Islet precursor cell (in vitro differentiated cells): ENCODE data around the gene PKM.
"Not testable (repeated sequence)": the region's sequence is repeated elsewhere in the genome, so short reads cannot be mapped to it uniquely, and the experiment has no call there.

Experiments used
- DNase-seq: peaks from one replicate; pipeline ENCODE4 v3.0.0-alpha.2; 2018

Gene PKM

GRCh38 chr15:72231066-72231832, at the start of gene PKM:
PKM (minus strand) TSS chr15:72231190; CDS start chr15:72219097, 12,093 bp downstream.
- DNase-seq: peak; percentile 99

- DNase-seq: no peak
Observed at GRCh38 chr15:72280751-72281150, 49.8 kb upstream of the PKM start.

GRCh38 chr15:72278737-72279136, 47.7 kb upstream of the PKM start:
- DNase-seq: no peak

GRCh38 chr15:72276326-72276700, 45.3 kb upstream of the PKM start:
- DNase-seq: peak; percentile 12

- DNase-seq: not testable (repeated sequence)
Observed at GRCh38 chr15:72275635-72276325, 44.8 kb upstream of the PKM start.

- DNase-seq: peak; percentile 27
Observed at GRCh38 chr15:72272997-72273352, 42.0 kb upstream of the PKM start.

- DNase-seq: peak; percentile 99
Observed at GRCh38 chr15:72272213-72272996, 41.4 kb upstream of the PKM start, which contains the start of gene PARP6. PARP6 (minus strand) TSS chr15:72272554; CDS start chr15:72267477, 5,077 bp downstream.

- no peak for DNase-seq
Observed at GRCh38 chr15:72271895-72272212, 40.9 kb upstream of the PKM start.

DNA sequence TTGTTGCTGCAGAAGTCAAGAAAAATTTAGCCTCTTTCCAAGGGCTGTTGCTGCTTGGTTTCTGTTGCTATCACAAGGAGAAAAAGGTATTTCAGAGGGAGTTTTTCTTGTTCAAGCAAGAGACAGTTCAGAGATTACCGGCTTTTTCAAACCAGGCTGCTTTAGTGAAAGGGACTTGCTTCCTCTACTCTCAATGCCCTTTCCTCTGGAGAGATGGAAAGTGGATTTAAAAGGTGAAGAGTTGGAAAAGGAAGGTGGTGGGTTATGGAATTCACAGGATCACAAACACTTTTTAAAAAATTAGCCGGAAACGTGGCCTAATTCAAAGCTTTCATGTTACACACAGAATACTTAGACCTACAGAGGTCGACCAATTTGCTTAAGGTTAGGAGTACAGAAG, 40.2 kb upstream of the PKM start:
- no peak for DNase-seq

GRCh38 chr15:72269739-72270138, 38.7 kb upstream of the PKM start:
- DNase-seq: no peak

- no peak for DNase-seq
Observed at GRCh38 chr15:72265031-72265430, 34.0 kb upstream of the PKM start.

DNA sequence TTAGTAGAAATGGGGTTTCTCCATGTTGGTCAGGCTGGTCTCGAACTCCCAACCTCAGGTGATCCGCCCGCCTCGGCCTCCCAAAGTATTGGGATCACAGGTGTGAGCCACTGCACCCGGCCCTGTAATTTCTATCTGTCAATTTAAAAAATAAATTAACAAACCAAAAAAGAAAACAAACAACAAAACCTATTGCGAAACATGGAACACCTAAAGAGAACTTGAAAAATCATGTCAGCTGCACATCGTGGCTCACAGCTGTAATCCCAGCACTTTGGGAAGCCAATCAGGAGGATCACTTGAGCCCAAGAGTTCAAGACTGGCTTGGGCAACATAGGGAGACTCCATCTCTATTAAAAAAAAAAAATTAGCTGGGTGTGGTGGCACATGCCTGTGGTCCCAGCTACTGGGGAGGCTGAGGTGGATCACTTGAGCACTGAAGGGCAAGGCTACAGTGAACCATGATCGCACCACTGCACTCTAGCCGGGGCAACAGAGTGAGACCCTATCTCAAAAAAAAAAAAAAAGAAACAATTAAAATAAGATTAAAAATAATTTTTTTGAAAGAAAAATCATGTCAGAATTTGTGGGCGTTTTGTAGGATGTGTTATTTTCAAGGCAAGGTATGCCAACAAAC, 21.8 kb upstream of the PKM start:
- no peak for DNase-seq

DNA sequence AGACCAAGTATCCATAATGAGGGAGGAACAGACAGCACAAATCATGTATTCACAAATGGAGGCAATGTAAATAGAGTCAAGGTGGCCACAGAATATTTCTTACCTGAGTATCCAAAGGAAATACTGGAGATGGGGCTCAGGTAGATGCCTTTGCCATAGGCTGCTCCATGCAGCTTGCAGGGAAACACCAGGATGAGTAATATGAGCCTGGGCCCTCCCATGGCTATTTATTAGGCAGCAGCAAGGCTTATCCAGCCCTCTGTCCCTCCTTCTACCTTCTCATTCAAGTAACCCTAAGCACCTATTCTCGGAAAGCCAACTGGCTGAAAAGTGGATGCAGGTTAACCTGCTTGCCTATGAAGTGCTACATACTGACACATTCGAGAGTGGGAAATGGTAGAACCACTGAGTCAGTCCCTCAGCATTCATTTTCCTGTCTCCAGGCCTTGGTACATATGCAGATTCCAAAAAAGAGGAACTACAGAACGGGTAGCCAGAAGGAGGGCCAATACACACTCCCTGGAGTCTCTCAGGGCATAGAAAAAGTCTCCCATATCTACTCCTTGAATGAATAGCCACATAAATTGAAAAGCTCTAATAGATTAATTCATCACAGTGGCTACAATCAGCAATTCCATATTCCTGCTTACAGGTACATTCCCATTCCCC, 18.3 kb upstream of the PKM start:
- DNase-seq: no peak

- no peak for DNase-seq
Observed at GRCh38 chr15:72248514-72248913, 17.5 kb upstream of the PKM start.

- DNase-seq: no peak
Observed at GRCh38 chr15:72242775-72243370, 11.9 kb upstream of the PKM start.

DNA sequence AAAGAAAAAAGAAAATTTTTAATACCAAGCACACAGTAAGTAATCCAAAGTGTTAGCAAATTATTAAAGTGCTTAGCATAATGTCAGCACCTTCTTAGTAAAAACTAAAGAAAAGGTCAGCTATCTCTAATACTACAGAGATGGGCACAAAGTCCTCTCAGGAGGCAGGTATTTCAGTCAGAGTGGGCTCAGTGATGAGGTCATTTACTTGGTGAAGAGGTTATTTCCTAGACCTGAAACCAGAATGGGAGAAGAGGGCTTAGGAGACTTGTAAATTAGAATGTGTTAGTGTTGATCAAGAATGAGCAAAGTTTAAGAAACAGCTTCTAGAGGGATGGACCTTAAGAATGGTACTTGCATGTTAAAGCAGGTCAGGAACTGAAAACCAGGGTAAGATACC, 8.7 kb upstream of the PKM start:
- no peak for DNase-seq

- DNase-seq: no peak
Observed at GRCh38 chr15:72238586-72238985, 7.6 kb upstream of the PKM start.

DNA sequence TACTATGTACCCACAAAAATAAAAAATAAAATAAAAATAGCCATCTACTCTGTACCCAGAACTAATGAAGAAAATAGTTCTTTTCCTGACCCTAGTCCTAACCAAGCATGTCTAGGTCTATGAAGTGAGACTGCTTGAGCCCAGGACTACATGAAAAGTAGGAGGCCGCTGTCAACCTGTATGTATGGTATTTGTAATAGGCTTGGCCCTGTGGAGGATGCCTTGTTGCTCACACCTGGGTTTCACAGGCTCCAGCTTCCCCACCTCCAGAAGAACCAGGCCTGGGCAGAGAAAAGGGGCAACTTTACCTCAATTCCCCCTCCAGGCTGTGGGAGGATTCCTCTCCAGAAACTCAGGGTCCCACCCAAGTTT, 6.8 kb upstream of the PKM start:
- DNase-seq: no peak

DNA sequence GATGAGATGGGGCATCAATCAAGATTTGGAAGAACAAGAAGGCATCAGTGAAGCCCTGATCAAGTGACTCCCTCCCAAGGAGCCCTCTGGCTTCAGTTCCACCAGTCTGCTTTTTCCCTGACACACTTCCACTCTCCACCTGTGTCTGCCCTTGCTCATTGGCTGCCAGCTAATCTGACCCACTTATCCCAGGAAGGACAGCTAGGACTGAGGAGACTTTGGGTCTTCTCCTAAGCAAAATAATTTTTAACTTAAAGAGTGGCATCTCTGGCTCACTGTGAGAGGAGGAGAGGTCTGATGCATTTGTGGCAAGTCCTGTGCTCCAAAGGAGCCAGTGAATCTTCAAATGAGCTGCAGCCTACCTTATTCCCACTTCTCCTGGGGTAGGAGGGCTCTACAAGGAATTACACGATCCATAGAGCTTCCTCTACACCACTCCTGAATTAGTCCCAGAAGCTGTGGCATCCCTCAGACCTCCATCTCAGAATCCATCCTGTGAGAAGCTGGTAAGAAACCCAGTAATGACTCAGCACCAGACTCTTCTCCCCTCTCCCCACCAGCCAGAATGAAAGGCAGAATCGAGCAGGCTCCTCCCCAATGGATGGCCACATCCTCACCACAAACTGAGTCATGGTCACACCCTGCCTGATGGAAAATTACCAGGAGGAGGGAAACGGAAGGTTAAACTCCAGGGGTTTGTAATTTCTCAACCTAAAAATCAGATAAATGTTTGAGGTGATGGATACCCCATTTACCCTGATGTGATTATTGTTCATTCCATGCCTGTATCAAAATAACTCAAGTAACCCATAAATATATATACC, 6.3 kb upstream of the PKM start:
- peak; percentile 97 for DNase-seq

GRCh38 chr15:72236381-72237003, 5.5 kb upstream of the PKM start:
- DNase-seq: no peak

GRCh38 chr15:72235298-72235697, 4.3 kb upstream of the PKM start:
- no peak for DNase-seq
